Activated CD4-positive, alpha-beta T cell treated with anti-CD3 and anti-CD28 coated beads, Interleukin-2, Interleukin-6, amounts not matched to agents 100 ng/mL and 50 ng/mL, durations not matched to agents 16 hours and 8 hours (primary cell): ENCODE measurements around the gene ATXN1L.
"Not testable (repeated sequence)": the region's sequence is repeated elsewhere in the genome, so short reads cannot be mapped to it uniquely, and the experiment has no call there.

Source experiments
- DNase-seq: peaks from one replicate; pipeline ENCODE4 v3.0.0-alpha.2; 2020

Gene ATXN1L

DNA sequence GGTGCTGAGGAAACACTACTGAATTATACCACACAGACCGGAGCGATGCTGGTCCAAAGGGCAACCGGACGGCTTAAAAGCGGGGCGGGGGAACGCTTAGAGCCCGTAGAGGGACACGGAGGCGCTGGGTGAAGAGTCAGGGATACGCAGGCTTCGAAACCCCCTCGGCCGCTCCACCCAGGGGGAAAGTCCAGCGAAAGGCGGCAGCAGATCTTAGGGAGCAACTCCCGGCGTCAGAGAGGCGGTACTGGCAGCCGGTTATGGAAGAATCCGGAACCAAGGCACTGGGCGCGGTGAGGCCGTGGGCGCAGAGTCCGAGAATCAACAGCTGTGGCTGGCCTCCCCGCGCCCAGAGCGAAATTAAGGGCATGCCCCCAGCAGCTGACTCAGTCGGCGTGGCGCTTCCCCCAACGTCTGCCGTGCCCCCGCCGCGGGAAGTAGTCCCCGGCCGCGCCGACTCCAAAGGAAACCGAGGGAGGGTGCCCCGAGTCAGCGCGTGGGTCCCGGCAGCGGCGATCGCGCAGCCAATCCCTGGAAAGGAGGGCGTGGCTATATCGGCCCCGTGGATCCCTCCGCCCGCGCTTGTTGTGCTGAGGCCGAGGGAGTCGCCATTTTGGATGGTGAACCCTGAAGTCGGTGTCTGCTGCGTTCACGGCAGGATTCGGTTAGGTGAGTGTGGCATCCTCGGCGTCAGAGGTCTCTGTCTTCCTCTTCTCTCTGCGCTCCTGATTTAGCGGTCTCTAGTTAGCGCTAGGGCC is 49.3 kb downstream of the ATXN1L start, which contains the start of gene IST1:
TSS of gene IST1 (plus strand) at position 611 of the 758 bp plus-strand sequence. CDS start 20,110 bp downstream, outside the sequence.
- DNase-seq = peak; percentile 99

DNA sequence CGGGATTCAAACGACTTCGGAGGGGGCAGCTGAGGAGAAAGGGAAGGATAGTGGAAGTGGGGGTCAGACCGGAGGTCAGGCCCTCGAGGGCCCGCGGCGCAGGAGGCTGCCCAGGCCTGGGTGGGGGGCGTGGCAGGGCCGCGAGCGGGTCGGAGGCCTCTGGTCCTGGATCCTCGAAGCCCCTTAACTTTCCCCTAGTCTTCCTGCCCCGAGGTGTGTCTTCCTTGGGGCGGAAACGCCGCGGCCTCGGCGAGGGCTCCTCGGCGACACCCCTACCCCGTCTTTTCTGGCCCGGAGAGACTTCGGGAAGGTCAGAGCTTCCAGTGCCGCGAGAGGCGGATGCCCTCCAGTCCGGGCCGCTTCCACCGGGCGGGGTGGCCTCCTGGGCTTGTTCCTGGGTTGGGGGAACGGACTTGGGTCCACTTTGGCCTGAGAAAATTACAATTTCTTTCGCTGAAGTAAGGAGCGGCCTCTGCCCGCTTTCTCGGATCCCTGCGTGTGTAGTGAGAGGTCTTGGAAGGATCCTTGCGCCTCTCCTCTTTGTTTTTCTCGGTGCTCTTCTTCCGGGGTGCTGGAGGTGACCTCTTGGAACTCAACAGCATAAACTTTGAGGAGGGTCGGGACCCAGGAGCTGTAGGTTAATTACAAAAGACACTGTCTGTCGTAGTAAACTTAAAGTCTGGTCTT is 50.0 kb downstream of the ATXN1L start:
- peak; percentile 46 for DNase-seq

DNA sequence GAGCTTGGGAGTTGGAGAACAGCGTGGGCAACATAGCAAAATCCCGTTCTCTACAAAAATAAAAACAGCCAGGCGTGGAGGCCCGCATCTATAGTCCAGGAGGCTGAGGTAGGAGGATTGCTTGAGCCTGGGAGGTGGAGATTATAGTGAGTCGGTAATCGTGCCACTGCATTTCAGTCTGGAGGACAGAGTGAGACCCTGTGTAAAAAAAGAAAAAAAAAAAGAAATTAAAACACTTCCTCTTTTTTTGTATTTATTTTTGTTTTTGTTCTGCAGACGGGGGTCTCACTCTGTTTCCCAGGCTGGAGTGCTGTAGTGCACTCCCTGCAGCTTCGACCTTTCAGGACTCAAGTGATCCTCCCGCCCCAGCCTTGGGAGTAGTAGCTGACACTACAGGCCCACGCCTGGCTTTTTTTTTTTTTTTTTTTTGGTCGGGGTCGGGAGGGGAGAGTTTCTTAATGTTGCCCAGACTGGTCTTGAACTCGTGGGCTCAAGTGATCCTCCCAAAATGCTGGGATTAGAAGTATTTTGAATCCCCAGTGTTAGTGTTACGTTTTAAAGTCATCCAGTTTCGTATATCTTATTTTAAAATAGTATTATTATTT is 51.1 kb downstream of the ATXN1L start:
- DNase-seq = no peak

DNA sequence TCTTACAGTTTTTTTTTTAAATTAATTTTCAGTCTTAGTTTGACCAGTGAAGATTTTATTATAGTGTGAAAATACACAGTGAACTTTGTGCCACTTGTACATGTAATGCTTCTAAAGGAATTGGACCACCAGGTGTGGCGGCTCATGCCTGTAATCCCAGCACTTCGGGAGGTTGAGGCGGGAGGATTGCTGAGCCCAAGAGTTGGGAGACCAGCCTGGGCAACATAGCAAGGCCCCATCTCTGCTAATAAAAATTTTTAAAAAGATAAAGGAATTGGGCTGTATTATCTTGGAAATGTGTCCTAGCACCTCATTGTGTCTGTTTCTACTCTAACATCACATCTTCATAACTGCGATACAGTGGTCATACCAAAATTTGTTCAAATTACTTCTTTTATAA is 53.4 kb downstream of the ATXN1L start:
- no peak for DNase-seq

DNA sequence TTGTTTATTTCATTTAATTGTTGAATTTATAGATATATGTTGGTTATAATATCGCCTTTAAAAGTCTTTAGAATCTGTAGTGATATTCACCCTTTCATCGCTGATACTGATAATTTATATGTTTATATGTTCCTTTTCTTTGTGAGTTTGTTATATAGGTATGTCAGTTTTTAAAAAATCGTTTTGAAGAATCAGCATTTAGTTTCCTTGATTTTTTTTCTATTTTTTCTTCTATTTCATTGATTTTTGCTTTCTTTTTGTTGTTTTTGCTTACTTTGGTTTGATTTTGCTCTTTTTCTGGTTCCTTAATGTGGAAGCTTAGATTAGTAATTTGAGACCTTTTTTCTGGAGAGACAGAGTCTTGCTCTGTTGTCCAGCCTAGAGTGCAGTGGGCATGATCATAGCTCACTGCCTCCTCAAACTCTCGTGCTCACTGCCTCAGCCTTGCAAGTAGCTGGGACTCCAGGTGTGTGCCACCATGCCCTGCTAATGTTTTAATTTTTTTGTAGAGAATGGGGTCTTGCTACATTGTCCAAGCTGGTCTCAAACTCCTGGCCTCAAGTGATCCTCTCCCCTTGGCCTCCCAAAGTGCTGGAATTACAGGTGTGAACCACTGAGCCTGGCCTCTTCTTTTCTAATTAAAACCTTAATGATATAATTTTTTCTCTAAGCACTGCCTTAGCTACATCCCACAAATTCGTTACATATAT is 57.0 kb downstream of the ATXN1L start:
- no peak for DNase-seq

DNA sequence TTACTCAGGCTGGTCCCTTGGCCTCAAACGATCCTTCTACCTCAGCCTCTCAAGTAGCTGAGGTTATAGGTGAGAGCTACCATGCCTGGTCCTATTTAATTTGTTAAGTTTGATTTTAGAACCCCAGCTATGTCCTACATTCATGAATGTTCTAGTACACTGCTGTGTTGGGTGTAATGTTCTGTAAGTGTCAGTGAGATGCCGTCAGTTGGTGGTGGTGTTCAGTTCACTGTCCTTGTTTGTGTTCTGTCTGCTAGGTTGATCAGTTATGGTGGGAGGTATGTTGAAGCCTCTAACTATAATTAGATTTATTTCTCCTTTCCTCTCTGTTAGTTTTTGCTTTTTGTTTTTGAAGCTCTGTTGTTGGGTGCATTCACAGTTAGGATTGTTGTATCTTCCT is 57.8 kb downstream of the ATXN1L start:
- DNase-seq = no peak

DNA sequence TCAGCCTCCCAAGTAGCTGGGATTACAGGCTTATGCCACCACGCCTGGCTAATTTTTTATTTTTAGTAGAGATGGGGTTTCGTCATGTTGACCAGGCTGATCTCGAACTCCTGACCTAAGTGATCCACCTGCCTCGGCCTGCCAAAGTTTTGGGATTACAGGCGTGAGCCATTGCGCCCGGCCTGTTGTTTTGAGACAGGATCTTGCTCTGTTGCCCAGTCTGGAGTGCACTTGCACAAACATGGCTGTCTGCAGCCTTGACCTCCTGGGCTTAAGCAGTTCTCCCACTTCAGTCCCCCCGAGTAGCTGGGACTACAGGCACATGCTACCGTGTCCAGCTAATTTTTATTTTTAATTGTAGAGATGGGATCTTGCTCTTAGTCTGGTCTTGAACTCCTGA is 58.5 kb downstream of the ATXN1L start:
- no peak for DNase-seq

DNA sequence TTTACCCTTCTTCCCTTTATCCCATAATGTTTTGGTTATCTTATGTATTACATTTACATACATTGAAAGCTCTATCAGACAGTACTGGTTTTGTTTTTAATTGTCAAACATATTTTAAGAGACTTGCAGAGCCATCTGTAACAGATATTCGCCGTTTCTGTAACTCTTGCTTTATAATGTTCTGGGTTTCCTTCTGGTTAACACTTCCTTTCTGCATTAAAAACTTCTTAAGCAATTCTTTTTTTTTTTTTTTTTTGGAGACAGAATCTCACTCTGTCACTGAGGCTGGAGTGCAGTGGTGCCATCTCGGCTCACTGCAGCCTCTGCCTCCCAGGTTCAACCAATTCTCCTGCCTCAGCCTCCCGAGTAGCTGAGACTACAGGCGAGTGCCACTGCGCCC is 60.0 kb downstream of the ATXN1L start:
- not testable (repeated sequence) for DNase-seq
